Natural killer cell (primary cell): ENCODE data around the gene BOK. TPM values are rescaled to one million over a fixed set of nuclear protein-coding genes. Genes with fewer than 3 reads are reported as not detected.

Source experiments
- ATAC-seq, 3 donors: fragments of 150-1000 bp in 2 of 3; fragments of 200-7000 bp in 1 of 3; cut with Tn5 transposase; 1 replicate in 1 of 3; 2 replicates in 2 of 3; pipeline ENCODE4 v1.10.0; 2021; ENCODE audit warnings: mild to moderate bottlenecking in 2 of 3, moderate library complexity in 2 of 3
- DNase-seq, 2 donors: peaks; one replicate each; pipeline versions ENCODE4 v3.0.0 to v3.0.0-alpha.2; 2013 to 2021; ENCODE audit warnings: mixed read lengths in 1 of 2
- H3K27ac ChIP-seq: one replicate; pipeline ENCODE4 v1.5.1; 2013; ENCODE audit warnings: mild to moderate bottlenecking, low read length
- H3K27me3 ChIP-seq: one replicate; pipeline ENCODE4 v1.6.1; 2013; ENCODE audit warnings: low read length; ENCODE audit not compliant: control insufficient read depth, insufficient read depth
- H3K36me3 ChIP-seq: one replicate; pipeline ENCODE4 v1.6.1; 2013; ENCODE audit warnings: low read length; ENCODE audit not compliant: control insufficient read depth, insufficient read depth
- H3K4me1 ChIP-seq: one replicate; pipeline ENCODE4 v1.6.1; 2013; ENCODE audit warnings: low read length; ENCODE audit not compliant: control insufficient read depth, insufficient read depth
- H3K4me3 ChIP-seq: one replicate; pipeline ENCODE4 v1.5.1; 2013; ENCODE audit warnings: low read length
- H3K9me3 ChIP-seq: one replicate; pipeline ENCODE4 v1.6.1; 2013; ENCODE audit warnings: low read length; ENCODE audit not compliant: control insufficient read depth, insufficient read depth
- H3K27ac Mint-ChIP-seq, 2 donors: one replicate each; pipeline ENCODE4 v1.8.0; 2022; ENCODE audit warnings: mild to moderate bottlenecking in 2 of 2, mixed read lengths in 2 of 2, moderate library complexity in 1 of 2
- H3K27me3 Mint-ChIP-seq, 2 donors: one replicate each; pipeline ENCODE4 v1.8.0; 2022; ENCODE audit warnings: low read depth in 2 of 2, mixed read lengths in 2 of 2
- H3K36me3 Mint-ChIP-seq: one replicate; pipeline ENCODE4 v1.8.0; 2022; ENCODE audit warnings: mixed read lengths
- H3K4me1 Mint-ChIP-seq, 2 donors: one replicate each; pipeline ENCODE4 v1.8.0; 2022; ENCODE audit warnings: mixed read lengths in 2 of 2
- H3K4me3 Mint-ChIP-seq: one replicate; pipeline ENCODE4 v1.8.0; 2022; ENCODE audit warnings: mild to moderate bottlenecking, moderate library complexity, mixed read lengths
- H3K9me3 Mint-ChIP-seq, 2 donors: one replicate each; pipeline ENCODE4 v1.8.0; 2022; ENCODE audit warnings: mixed read lengths in 2 of 2
- CTCF ChIP-seq: fragments of 200-600 bp; IDR thresholded peaks from one replicate; pipeline ENCODE4 v1.8.0; 2022; ENCODE audit warnings: antibody characterized with exemption
- WGBS: methylation state at CpG from one replicate; pipeline ENCODE4 v1.1.7; 2013; ENCODE audit warnings: missing lambda C conversion rate; ENCODE audit not compliant: insufficient coverage; 5-methylcytosine and 5-hydroxymethylcytosine counted together
- intact Hi-C: fragments of 100-400 bp; cut with micrococcal nuclease; formaldehyde crosslinking; loops from one replicate; pipeline ENCODE4 v1.14.2; 2022
- total RNA-seq, 4 donors: library from RNA; stranded (reverse); fragments of 120-200 nt in 1 of 4; gene quantifications; one replicate each; pipeline versions ENCODE4 v1.2.3 to v1.2.4, GENCODE V29; 2013 to 2022

The BOK gene
- total RNA-seq, 3 donors from 2014 or later (not counting 1 experiment from before 2014, with no cell fraction given) = 11.0 to 23.7 (median 19.6) TPM

- H3K36me3 Mint-ChIP-seq = no peaks in the 10 kb centered on the region
- no peak for ATAC-seq
- Histone ChIP-seq H3K27ac (no peak overlapping the region), H3K9me3 (no peaks in the 10 kb centered on the region), H3K27me3 (no peaks in the 10 kb centered on the region), H3K36me3 (no peaks in the 10 kb centered on the region), H3K4me1 (peaks cover 8% of the 10 kb centered on the region), H3K4me3 (no peak overlapping the region)
- WGBS = 61% methylated on average over 21 of the region's 21 CpGs
- intact Hi-C loops = no loop called here
- no peaks in the 10 kb centered on the region for H3K4me1 Mint-ChIP-seq
- H3K27ac Mint-ChIP-seq = no peak overlapping the region
- DNase-seq = no peak
- TF ChIP-seq CTCF = no peak
- peaks cover 0 to 14% of the 10 kb centered on the region in 2 donors for H3K27me3 Mint-ChIP-seq
- H3K4me3 Mint-ChIP-seq = no peak overlapping the region
- H3K9me3 Mint-ChIP-seq = no peaks in the 10 kb centered on the region
Measured at GRCh38 chr2:241550616-241551580, 7.6 kb upstream of the BOK start.

GRCh38 chr2:241551599-241551997, 6.9 kb upstream of the BOK start:
- Histone ChIP-seq H3K4me3 (no peak overlapping the region), H3K27me3 (peaks cover under 1% of the 10 kb centered on the region), H3K4me1 (peaks cover 8% of the 10 kb centered on the region), H3K36me3 (no peaks in the 10 kb centered on the region), H3K9me3 (no peaks in the 10 kb centered on the region), H3K27ac (no peak overlapping the region)
- Mint-ChIP-seq H3K4me1 (no peaks in the 10 kb centered on the region), H3K36me3 (no peaks in the 10 kb centered on the region), H3K9me3 (no peaks in the 10 kb centered on the region), H3K27ac (no peak overlapping the region), H3K4me3 (no peak overlapping the region), H3K27me3 (peaks cover 0 to 14% of the 10 kb centered on the region in 2 donors)
- no peak for TF ChIP-seq CTCF
- ATAC-seq (no peak), DNase-seq (no peak)
- intact Hi-C loops = no loop called here
- WGBS = 53% methylated on average over 12 of the region's 12 CpGs

GRCh38 chr2:241551998-241552737, 6.4 kb upstream of the BOK start:
- no peak overlapping the region for H3K4me3 Mint-ChIP-seq
- DNase-seq = no peak

More at GRCh38 chr2:241551998-241552737, 6.4 kb upstream of the BOK start:
- H3K9me3 ChIP-seq = peaks cover under 1% of the 10 kb centered on the region
- no peak overlapping the region for H3K27ac Mint-ChIP-seq
- ATAC-seq = no peak
- no peak overlapping the region for H3K27ac ChIP-seq
- intact Hi-C loops = no loop called here
- 90% methylated on average over 33 of the region's 33 CpGs for WGBS
- H3K4me1 ChIP-seq = peaks cover 8% of the 10 kb centered on the region
- peaks cover 0 to 4% of the 10 kb centered on the region in 2 donors for H3K9me3 Mint-ChIP-seq
- H3K4me3 ChIP-seq = no peak overlapping the region
- H3K4me1 Mint-ChIP-seq = no peaks in the 10 kb centered on the region
- TF ChIP-seq CTCF = no peak
- H3K36me3 ChIP-seq = no peaks in the 10 kb centered on the region
- H3K27me3 ChIP-seq = peaks cover 3% of the 10 kb centered on the region
- H3K27me3 Mint-ChIP-seq = peaks cover 3 to 13% of the 10 kb centered on the region in 2 donors
- H3K36me3 Mint-ChIP-seq = no peaks in the 10 kb centered on the region
